B cell (primary cell): ENCODE measurements around the gene RNASE13. TPM values are rescaled to one million over a fixed set of nuclear protein-coding genes. Genes with fewer than 3 reads are reported as not detected.
"Not testable (repeated sequence)": the region's sequence is repeated elsewhere in the genome, so short reads cannot be mapped to it uniquely, and the experiment has no call there.

ENCODE experiments used
- ATAC-seq: fragments of 200-7000 bp; cut with Tn5 transposase; one replicate; pipeline ENCODE4 v1.10.0; 2021; ENCODE audit warnings: low read depth, mild to moderate bottlenecking, moderate number of reproducible peaks, moderate library complexity
- CTCF ChIA-PET: fragments of 350-600 bp; sonication (Branson Sonifier 250); formaldehyde crosslinking; loops from one replicate; lab custom pipeline; 2021; ENCODE audit warnings: antibody characterized with exemption, inconsistent platforms; lab: Charles Lee
- POLR2A ChIA-PET: fragments of 350-600 bp; sonication (Branson Sonifier 250); formaldehyde crosslinking; loops from one replicate; lab custom pipeline; 2021; ENCODE audit warnings: antibody characterized with exemption; lab: Charles Lee
- DNase-seq: peaks from one replicate; pipeline ENCODE4 v3.0.0; 2013
- H2AFZ ChIP-seq: 2 replicates; pipeline ENCODE4 v1.6.1; 2012; ENCODE audit warnings: mild to moderate bottlenecking, low read depth, low read length; ENCODE audit not compliant: insufficient read depth, poor library complexity, severe bottlenecking
- H3K27ac ChIP-seq, 2 donors: 1 replicate in 1 of 2; 2 replicates in 1 of 2; pipeline ENCODE4 v1.5.1; 2012 to 2013; ENCODE audit warnings: low read length in 2 of 2, mild to moderate bottlenecking in 2 of 2, moderate library complexity in 1 of 2
- H3K27me3 ChIP-seq, 4 experiments: fragments of 200-600 bp in 1 of 4; sonication (generic) in 1 of 4; replicated peaks in 1 of 4; 1 replicate in 2 of 4; 2 replicates in 2 of 4; pipeline versions ENCODE4 v1.6.1 to v1.7.0; 2013 to 2016; ENCODE audit warnings: low read length in 3 of 4, mild to moderate bottlenecking in 2 of 4, mixed read lengths in 1 of 4, moderate library complexity in 1 of 4; ENCODE audit not compliant: insufficient read depth in 4 of 4, control insufficient read depth in 3 of 4; ENCODE audit errors: control extremely low read depth in 1 of 4
- H3K36me3 ChIP-seq, 2 experiments: replicated peaks in 1 of 2; 1 replicate in 1 of 2; 2 replicates in 1 of 2; pipeline versions ENCODE4 v1.6.1 to v1.7.1; 2013; ENCODE audit warnings: low read length in 1 of 2; ENCODE audit not compliant: insufficient read depth in 2 of 2, control insufficient read depth in 1 of 2; ENCODE audit errors: control extremely low read depth in 1 of 2, extremely low read depth in 1 of 2
- H3K4me1 ChIP-seq, 2 donors: fragments of 200-600 bp in 1 of 2; sonication (generic) in 1 of 2; 1 replicate in 1 of 2; 2 replicates in 1 of 2; pipeline versions ENCODE4 v1.5.1 to v1.6.1; 2013 to 2017; ENCODE audit warnings: low read length in 2 of 2; ENCODE audit not compliant: control insufficient read depth in 2 of 2, insufficient read depth in 2 of 2
- H3K4me2 ChIP-seq: replicated peaks from 2 replicates; pipeline ENCODE3; 2012; ENCODE audit warnings: mild to moderate bottlenecking, low read depth, low read length; ENCODE audit not compliant: poor library complexity, severe bottlenecking
- H3K4me3 ChIP-seq, 5 experiments: fragments of 200-600 bp in 1 of 5; sonication (generic) in 1 of 5; 1 replicate in 3 of 5; 2 replicates in 2 of 5; pipeline versions ENCODE4 v1.5.1 to v1.7.0; 2011 to 2016; ENCODE audit warnings: low read length in 4 of 5, mild to moderate bottlenecking in 4 of 5, low read depth in 2 of 5, control low read depth in 1 of 5, moderate library complexity in 1 of 5; ENCODE audit not compliant: insufficient read depth in 1 of 5; ENCODE audit errors: control extremely low read depth in 1 of 5, extremely low read depth in 1 of 5
- H3K79me2 ChIP-seq: fragments of 200-600 bp; sonication (generic); one replicate; pipeline ENCODE4 v1.6.0; 2016; ENCODE audit warnings: low read length; ENCODE audit not compliant: control insufficient read depth, insufficient read depth
- H3K9ac ChIP-seq: fragments of 200-600 bp; sonication (generic); 2 replicates; pipeline ENCODE4 v1.6.1; 2017; ENCODE audit warnings: mild to moderate bottlenecking, low read length, moderate library complexity
- H3K9me3 ChIP-seq, 3 donors: one replicate each; pipeline versions ENCODE4 v1.6.1 to v1.7.1; 2013; ENCODE audit warnings: low read length in 2 of 3; ENCODE audit not compliant: control insufficient read depth in 2 of 3, insufficient read depth in 1 of 3; ENCODE audit errors: control extremely low read depth in 1 of 3
- H4K20me1 ChIP-seq: 2 replicates; pipeline ENCODE4 v1.6.0; 2012; ENCODE audit warnings: mild to moderate bottlenecking, low read length; ENCODE audit not compliant: insufficient read depth, control insufficient read depth, poor library complexity, severe bottlenecking
- H3K27ac Mint-ChIP-seq: one replicate; pipeline ENCODE4 v1.8.0; 2021; ENCODE audit warnings: mixed read lengths
- H3K27me3 Mint-ChIP-seq: one replicate; pipeline ENCODE4 v1.8.0; 2021; ENCODE audit warnings: mixed read lengths
- H3K4me1 Mint-ChIP-seq: one replicate; pipeline ENCODE4 v1.8.0; 2021; ENCODE audit warnings: mixed read lengths
- H3K4me3 Mint-ChIP-seq: one replicate; pipeline ENCODE4 v1.8.0; 2021; ENCODE audit warnings: mixed read lengths
- H3K9me3 Mint-ChIP-seq: one replicate; pipeline ENCODE4 v1.8.0; 2022; ENCODE audit warnings: mixed read lengths; ENCODE audit not compliant: insufficient read depth
- EZH2 ChIP-seq: IDR thresholded peaks from 2 replicates; pipeline ENCODE4 v1.6.1; 2012; ENCODE audit warnings: borderline replicate concordance, low read depth, mild to moderate bottlenecking, moderate library complexity, low read length; ENCODE audit not compliant: insufficient read depth, poor library complexity, severe bottlenecking
- WGBS: methylation state at CpG from one replicate; pipeline ENCODE4 v1.1.5; 2013; ENCODE audit warnings: missing lambda C conversion rate; ENCODE audit not compliant: insufficient coverage; 5-methylcytosine and 5-hydroxymethylcytosine counted together
- intact Hi-C: fragments of 100-400 bp; cut with micrococcal nuclease; formaldehyde crosslinking; loops from one replicate; pipeline ENCODE4 v1.10.0; 2022
- polyA plus RNA-seq: library from polyadenylated mRNA; depleted of rRNA; stranded (reverse); fragments of >200 nt; gene quantifications from 2 replicates; pipeline ENCODE4 v1.2.3, GENCODE V29; 2012
- total RNA-seq, 2 donors: library from RNA; stranded (reverse); fragments of 120-200 nt in 1 of 2; gene quantifications; 1 replicate in 1 of 2; 2 replicates in 1 of 2; pipeline versions ENCODE4 v1.2.3 to v1.2.4, GENCODE V29; 2013 to 2022
- TF ChIP-seq, protein P1 (sequence below): fragments of 200-600 bp; IDR thresholded peaks from one replicate; pipeline ENCODE4 v1.8.0; 2022; ENCODE audit warnings: antibody characterized with exemption, mild to moderate bottlenecking

The RNASE13 gene
- total and polyA plus RNA-seq, 2 donors (not counting 1 experiment from before 2014, with no cell fraction given), result not detected

DNA sequence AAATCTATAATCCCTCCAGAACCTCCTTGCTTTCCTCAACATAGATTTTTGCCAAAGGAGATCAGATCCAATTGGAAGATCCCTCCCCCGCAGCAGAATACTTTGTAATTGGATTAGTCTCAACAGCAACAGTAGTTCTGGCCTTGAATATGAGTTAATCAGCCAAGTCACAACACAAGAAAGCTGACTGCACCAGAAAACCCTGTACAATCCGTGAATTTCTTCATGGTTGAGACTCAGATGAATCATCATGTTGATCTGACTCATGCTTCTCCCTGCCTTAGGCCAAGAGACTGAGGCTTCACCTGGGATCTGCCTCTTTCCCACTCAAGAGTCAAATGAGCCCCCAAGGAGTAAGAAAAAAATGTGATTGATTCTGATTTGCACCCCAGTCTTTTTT, 47.8 kb downstream of the RNASE13 start:
- Histone ChIP-seq H3K27me3 (peaks cover 0 to under 1% (median 0%) of the 10 kb centered on the region in 4 experiments), H3K9ac (no peak overlapping the region), H2AFZ (no peak overlapping the region), H3K9me3 (no peaks in the 10 kb centered on the region), H3K4me2 (no peak overlapping the region), H3K36me3 (peaks cover 0 to 2% of the 10 kb centered on the region in 2 experiments), H3K4me1 (peaks cover 13 to 20% of the 10 kb centered on the region in 2 donors), H3K27ac (no peak overlapping the region), H3K79me2 (peaks cover 5% of the 10 kb centered on the region), H4K20me1 (peaks cover 7% of the 10 kb centered on the region), H3K4me3 (no peak overlapping the region)
- H3K4me1 Mint-ChIP-seq, result peaks cover 19% of the 10 kb centered on the region
- H3K27me3 Mint-ChIP-seq, result peaks cover 5% of the 10 kb centered on the region
- ChIA-PET CTCF (no interaction called here), POLR2A (no interaction called here)
- no peaks in the 10 kb centered on the region for H3K9me3 Mint-ChIP-seq
- no peak for TF ChIP-seq EZH2
- TF ChIP-seq, protein P1, sequence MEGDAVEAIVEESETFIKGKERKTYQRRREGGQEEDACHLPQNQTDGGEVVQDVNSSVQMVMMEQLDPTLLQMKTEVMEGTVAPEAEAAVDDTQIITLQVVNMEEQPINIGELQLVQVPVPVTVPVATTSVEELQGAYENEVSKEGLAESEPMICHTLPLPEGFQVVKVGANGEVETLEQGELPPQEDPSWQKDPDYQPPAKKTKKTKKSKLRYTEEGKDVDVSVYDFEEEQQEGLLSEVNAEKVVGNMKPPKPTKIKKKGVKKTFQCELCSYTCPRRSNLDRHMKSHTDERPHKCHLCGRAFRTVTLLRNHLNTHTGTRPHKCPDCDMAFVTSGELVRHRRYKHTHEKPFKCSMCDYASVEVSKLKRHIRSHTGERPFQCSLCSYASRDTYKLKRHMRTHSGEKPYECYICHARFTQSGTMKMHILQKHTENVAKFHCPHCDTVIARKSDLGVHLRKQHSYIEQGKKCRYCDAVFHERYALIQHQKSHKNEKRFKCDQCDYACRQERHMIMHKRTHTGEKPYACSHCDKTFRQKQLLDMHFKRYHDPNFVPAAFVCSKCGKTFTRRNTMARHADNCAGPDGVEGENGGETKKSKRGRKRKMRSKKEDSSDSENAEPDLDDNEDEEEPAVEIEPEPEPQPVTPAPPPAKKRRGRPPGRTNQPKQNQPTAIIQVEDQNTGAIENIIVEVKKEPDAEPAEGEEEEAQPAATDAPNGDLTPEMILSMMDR, result no peak
- ATAC-seq (no peak), DNase-seq (no peak)
- no peak overlapping the region for H3K27ac Mint-ChIP-seq
- no CpG with 5 or more reads among the region's 2 CpGs for WGBS
- intact Hi-C loops, result no loop called here
- H3K4me3 Mint-ChIP-seq, result no peak overlapping the region

DNA sequence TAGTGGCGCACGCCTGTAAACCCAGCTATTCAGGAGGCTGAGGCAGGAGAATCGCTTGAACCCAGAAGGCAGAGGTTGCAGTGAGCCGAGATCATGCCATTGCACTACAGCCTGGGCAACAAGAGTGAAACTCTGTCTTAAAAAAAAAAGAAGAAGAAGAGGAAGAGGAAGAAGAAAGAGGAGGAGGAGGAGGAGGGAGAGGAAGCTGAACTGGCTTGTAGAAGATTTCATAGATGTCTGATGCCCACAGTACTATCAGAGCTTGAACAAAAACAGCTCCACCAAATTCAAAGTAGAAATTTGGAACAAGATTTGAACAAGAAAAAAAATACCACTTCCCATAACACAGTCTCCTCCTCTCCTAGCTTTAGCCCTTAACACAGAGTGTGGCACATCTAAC, 49.0 kb downstream of the RNASE13 start:
- not testable (repeated sequence) for H3K27me3 Mint-ChIP-seq
- CTCF ChIA-PET, result interaction anchor here (0.9 to 6.2 kb wide), 2 partner anchors 14 to 29 kb away, joined by 3 to 51 read pairs; no protein-coding TSS in a partner anchor

More for the DNA sequence above, 49.0 kb downstream of the RNASE13 start:
- H3K4me3 Mint-ChIP-seq, DNase-seq, H3K27ac ChIP-seq, H2AFZ ChIP-seq, H4K20me1 ChIP-seq, H3K27ac Mint-ChIP-seq, ATAC-seq, H3K9me3 Mint-ChIP-seq, H3K9ac ChIP-seq, H3K4me2 ChIP-seq, H3K36me3 ChIP-seq, H3K9me3 ChIP-seq, H3K79me2 ChIP-seq, intact Hi-C loops, H3K27me3 ChIP-seq, H3K4me3 ChIP-seq: not testable (repeated sequence)
- peaks cover 5 to 12% of the 10 kb centered on the region in 2 donors for H3K4me1 ChIP-seq
- WGBS, result 89% methylated on average over 4 of the region's 4 CpGs
- POLR2A ChIA-PET, result interaction anchor here (0.5 to 0.7 kb wide), 2 partner anchors 12 to 115 kb away, joined by 3 to 4 read pairs; no protein-coding TSS in a partner anchor
- H3K4me1 Mint-ChIP-seq, result peaks cover 14% of the 10 kb centered on the region

Other genes starting within 250 kb of the RNASE13 start
- 0.81 TPM in 1 of 2 replicates, not detected in the other for gene RNASE1, start 232.0 kb downstream of the RNASE13 start, total RNA-seq
- 0.25 and 1.5 TPM in 2 replicates for gene RNASE1, start 232.0 kb downstream of the RNASE13 start, polyA plus RNA-seq
- gene RNASE3, start 143.4 kb downstream of the RNASE13 start, total RNA-seq, result not detected in 2 replicates
- gene RNASE3, start 143.4 kb downstream of the RNASE13 start, polyA plus RNA-seq, result not detected in 2 replicates
- not detected in 2 replicates for gene RNASE2, start 79.3 kb downstream of the RNASE13 start, total RNA-seq
- 0.54 TPM in 1 of 2 replicates, not detected in the other for gene RNASE2, start 79.3 kb downstream of the RNASE13 start, polyA plus RNA-seq
- 116 and 118 TPM in 2 replicates for gene METTL17, start 44.8 kb downstream of the RNASE13 start, total RNA-seq
- gene METTL17, start 44.8 kb downstream of the RNASE13 start, polyA plus RNA-seq, result 184 and 201 TPM in 2 replicates
- 0.25 and 0.51 TPM in 2 replicates for gene SLC39A2, start 35.5 kb downstream of the RNASE13 start, total RNA-seq
- 0.07 and 0.20 TPM in 2 replicates for gene SLC39A2, start 35.5 kb downstream of the RNASE13 start, polyA plus RNA-seq
- gene NDRG2, start 9.7 kb downstream of the RNASE13 start, total RNA-seq, result 9.5 and 10.2 TPM in 2 replicates
- gene NDRG2, start 9.7 kb downstream of the RNASE13 start, polyA plus RNA-seq, result 9.8 and 11.8 TPM in 2 replicates
- gene TPPP2, start 4.6 kb downstream of the RNASE13 start, total RNA-seq, result not detected in 2 replicates
- not detected in 2 replicates for gene TPPP2, start 4.6 kb downstream of the RNASE13 start, polyA plus RNA-seq
- gene RNASE7, start 7.6 kb upstream of the RNASE13 start, total RNA-seq, result not detected in 2 replicates
- not detected in 2 replicates for gene RNASE7, start 7.6 kb upstream of the RNASE13 start, polyA plus RNA-seq
- not detected in 2 replicates for gene RNASE8, start 23.0 kb upstream of the RNASE13 start, total RNA-seq
- not detected in 2 replicates for gene RNASE8, start 23.0 kb upstream of the RNASE13 start, polyA plus RNA-seq
- gene ARHGEF40, start 35.5 kb upstream of the RNASE13 start, total RNA-seq, result 1.7 and 2.3 TPM in 2 replicates
- 0.53 and 1.0 TPM in 2 replicates for gene ARHGEF40, start 35.5 kb upstream of the RNASE13 start, polyA plus RNA-seq
- 3.5 and 6.4 TPM in 2 replicates for gene ZNF219, start 63.8 kb upstream of the RNASE13 start, total RNA-seq
- gene ZNF219, start 63.8 kb upstream of the RNASE13 start, polyA plus RNA-seq, result 3.3 and 6.3 TPM in 2 replicates
- gene TMEM253, start 66.3 kb upstream of the RNASE13 start, total RNA-seq, result not detected in 2 replicates
- gene TMEM253, start 66.3 kb upstream of the RNASE13 start, polyA plus RNA-seq, result not detected in 2 replicates
- not detected in 2 replicates for gene OR5AU1, start 121.3 kb upstream of the RNASE13 start, total RNA-seq
- not detected in 2 replicates for gene OR5AU1, start 121.3 kb upstream of the RNASE13 start, polyA plus RNA-seq
- 496 and 497 TPM in 2 replicates for gene HNRNPC, start 234.6 kb upstream of the RNASE13 start, total RNA-seq
- 358 and 518 TPM in 2 replicates for gene HNRNPC, start 234.6 kb upstream of the RNASE13 start, polyA plus RNA-seq
- 0.86 and 0.87 TPM in 2 replicates for gene RPGRIP1, start 245.3 kb upstream of the RNASE13 start, total RNA-seq
- gene RPGRIP1, start 245.3 kb upstream of the RNASE13 start, polyA plus RNA-seq, result 0.22 and 0.39 TPM in 2 replicates